ENCODE results near the gene LYPD3.
A peak's percentile ranks its signal among the peaks of the same experiment; 100 is the strongest.
"Not testable (repeated sequence)": the region's sequence is repeated elsewhere in the genome, so short reads cannot be mapped to it uniquely, and the experiment has no call there.

The LYPD3 gene

DNA sequence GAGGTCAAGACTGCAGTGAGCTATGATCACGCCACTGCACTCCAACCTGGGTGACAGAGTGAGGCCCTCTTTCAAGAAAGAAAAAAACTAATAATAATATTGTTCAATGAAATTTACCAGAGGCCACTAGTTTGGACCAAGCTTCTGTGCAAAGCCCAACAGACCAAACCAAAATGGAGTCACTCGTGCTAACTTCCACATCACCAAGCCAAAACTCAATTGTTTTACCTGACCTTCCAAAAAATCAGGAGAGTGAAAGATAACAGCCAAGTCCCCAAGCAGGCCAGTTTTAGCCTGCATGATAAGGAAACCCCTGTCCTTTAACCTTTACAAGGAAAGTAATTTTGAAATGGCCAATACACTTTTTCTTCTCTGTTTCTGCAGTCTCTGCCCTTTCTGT is 20.0 kb downstream of the LYPD3 start:
- TF ChIP-seq, protein P1, sequence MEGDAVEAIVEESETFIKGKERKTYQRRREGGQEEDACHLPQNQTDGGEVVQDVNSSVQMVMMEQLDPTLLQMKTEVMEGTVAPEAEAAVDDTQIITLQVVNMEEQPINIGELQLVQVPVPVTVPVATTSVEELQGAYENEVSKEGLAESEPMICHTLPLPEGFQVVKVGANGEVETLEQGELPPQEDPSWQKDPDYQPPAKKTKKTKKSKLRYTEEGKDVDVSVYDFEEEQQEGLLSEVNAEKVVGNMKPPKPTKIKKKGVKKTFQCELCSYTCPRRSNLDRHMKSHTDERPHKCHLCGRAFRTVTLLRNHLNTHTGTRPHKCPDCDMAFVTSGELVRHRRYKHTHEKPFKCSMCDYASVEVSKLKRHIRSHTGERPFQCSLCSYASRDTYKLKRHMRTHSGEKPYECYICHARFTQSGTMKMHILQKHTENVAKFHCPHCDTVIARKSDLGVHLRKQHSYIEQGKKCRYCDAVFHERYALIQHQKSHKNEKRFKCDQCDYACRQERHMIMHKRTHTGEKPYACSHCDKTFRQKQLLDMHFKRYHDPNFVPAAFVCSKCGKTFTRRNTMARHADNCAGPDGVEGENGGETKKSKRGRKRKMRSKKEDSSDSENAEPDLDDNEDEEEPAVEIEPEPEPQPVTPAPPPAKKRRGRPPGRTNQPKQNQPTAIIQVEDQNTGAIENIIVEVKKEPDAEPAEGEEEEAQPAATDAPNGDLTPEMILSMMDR (IDR thresholded peaks at IDR 0.05; ENCODE audit: low read depth, low read length, missing control alignments), result no peak
- no peak for DNase-seq (ENCODE audit: extremely low read depth, low read depth)
- H3K4me3 ChIP-seq (replicated peaks; ENCODE audit: low read depth, low read length), result no peak overlapping the region

DNA sequence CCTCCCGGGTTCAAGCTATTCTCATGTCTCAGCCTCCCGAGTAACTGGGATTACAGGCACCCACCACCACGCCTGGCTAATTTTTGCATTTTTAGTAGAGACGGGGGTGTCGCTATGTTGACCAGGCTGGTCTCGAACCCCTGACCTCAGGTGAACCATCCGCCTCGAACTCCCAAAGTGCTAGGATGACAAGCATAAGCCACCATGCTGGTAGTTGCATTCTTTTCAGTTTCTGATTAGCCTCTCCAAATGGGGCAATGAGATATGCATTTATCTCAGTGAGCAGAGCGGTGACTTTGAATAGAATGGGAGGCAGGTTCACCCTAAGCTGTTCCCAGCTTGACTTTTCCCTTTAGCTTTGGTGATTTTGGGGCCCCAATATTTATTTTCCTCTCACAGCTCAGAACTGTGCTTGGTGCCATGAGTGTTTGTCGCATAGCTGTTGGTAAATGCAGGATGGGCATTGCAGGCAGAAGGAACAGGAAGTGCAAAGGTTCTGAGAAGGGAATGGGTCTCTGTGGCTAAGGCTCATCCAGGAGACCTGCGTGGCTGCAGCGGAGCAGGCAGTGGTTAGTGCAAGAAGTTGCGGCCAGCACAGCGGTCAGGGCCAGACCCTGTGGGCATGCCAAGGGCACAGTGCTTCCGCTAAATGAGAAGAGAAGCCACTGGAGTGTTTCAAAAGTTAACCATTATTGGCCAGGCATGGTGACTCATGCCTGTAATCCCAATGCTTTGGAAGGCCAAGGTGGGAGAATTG is 20.7 kb downstream of the LYPD3 start:
- DNase-seq (ENCODE audit: extremely low read depth, low read depth), result no peak
- TF ChIP-seq, protein P1 (IDR thresholded peaks at IDR 0.05; ENCODE audit: low read depth, low read length, missing control alignments), result no peak
- no peak overlapping the region for H3K4me3 ChIP-seq (replicated peaks; ENCODE audit: low read depth, low read length)

GRCh38 chr19:43444091-43444490 is 21.3 kb downstream of the LYPD3 start:
- DNase-seq (ENCODE audit: extremely low read depth, low read depth); H3K4me3 ChIP-seq (replicated peaks; ENCODE audit: low read depth, low read length): not testable (repeated sequence)

DNA sequence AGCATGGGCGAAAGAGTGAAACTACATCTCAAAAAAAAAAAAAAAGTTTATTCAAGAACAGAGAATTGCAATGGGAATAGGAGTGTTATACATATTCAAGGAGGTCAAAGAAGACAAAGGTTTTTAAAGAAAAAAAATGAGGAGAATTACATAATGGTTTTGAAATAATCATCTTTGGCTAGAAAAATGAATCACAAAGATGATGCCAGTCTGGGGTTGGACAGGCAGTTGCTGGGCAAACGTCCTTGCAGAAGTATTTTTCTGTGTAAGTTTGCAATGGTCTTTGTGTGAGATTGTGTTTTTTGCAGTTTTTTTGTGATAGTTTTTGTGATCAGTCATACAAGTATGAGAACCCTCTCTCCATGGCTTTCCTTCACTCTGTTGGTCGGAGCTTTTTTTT is 23.7 kb downstream of the LYPD3 start:
- TF ChIP-seq, protein P1 (IDR thresholded peaks at IDR 0.05; ENCODE audit: low read depth, low read length, missing control alignments), result no peak
- H3K4me3 ChIP-seq (replicated peaks; ENCODE audit: low read depth, low read length), result no peak overlapping the region
- DNase-seq (ENCODE audit: extremely low read depth, low read depth), result no peak

- H3K4me3 ChIP-seq (replicated peaks; ENCODE audit: low read depth, low read length), result no peak overlapping the region
- DNase-seq (ENCODE audit: extremely low read depth, low read depth), result no peak
- TF ChIP-seq, protein P1 (IDR thresholded peaks at IDR 0.05; ENCODE audit: low read depth, low read length, missing control alignments), result no peak
Observed at GRCh38 chr19:43439709-43440063, 25.7 kb downstream of the LYPD3 start.

- TF ChIP-seq, protein P1 (IDR thresholded peaks at IDR 0.05; ENCODE audit: low read depth, low read length, missing control alignments), result no peak
- peak; percentile 74 for DNase-seq (ENCODE audit: extremely low read depth, low read depth)
- no peak overlapping the region for H3K4me3 ChIP-seq (replicated peaks; ENCODE audit: low read depth, low read length)
Observed at GRCh38 chr19:43439032-43439708, 26.2 kb downstream of the LYPD3 start.

DNA sequence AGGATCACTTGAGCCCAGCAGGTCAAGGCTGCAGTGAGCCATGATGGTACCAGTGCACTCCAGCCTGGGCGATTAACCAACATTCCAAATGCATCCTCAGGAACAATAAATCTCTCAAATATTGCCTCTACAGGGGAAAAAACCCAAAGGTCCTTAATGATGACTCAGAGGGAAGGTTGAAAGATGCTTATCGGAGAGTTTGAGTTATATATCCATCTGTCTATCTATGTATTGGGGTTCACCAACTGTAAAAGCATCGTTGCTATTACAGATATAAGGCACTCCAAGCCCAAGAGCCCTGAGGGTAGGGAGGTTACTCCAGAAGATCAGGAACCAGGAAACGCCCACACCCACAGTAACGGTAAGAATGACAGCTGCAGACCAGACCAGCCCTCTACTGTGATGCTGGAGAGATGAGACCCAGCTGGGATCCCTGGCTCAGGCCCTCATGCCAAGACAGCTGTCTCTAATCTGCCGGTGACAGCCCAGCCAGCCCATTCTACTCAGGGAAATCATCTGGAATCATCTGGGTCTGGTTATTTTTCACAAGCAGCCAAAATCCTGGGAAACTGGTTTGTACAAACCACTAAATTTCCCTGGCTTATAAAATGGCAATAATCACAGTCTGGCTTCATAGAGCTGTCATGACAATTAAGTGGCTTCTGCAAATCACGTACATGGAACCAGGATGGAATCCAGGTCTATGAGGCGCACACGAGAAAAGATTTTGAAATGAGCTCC is 26.9 kb downstream of the LYPD3 start:
- TF ChIP-seq, protein P1 (IDR thresholded peaks at IDR 0.05; ENCODE audit: low read depth, low read length, missing control alignments), result no peak
- H3K4me3 ChIP-seq (replicated peaks; ENCODE audit: low read depth, low read length), result no peak overlapping the region
- DNase-seq (ENCODE audit: extremely low read depth, low read depth), result peak; percentile 98
